ENCODE measurements around the gene RGS3.
A peak's percentile ranks its signal among the peaks of the same experiment; 100 is the strongest.

Gene RGS3

DNA sequence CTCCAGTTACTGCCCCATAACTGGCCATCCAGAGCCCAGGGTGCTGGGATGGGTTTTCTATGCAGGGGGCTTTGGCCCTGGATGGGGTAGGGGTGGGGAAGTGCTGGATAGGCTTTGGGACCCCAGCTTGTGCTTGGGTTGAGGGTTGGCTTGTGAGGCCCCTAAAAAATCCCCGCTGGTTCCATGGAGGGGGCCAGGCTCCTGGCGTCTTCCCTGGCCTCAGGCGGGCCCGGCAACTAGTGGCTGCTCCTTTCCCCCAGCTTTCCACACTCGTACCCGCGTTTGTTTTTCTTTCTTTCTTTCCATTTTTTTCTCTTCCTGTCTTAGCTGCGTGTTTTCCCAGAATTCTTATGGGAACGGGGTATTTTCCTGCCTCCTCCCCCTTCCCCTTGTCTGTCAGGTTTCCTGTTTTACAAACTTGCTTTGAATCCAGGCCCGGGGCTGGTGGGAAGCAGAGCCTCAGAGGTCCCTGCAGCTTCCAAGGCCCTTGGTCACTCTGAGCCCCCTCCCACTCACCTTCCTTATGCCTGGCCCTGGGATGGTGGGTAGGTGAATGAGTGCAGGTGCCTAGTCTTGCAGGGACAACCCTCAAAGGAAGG is 40.2 kb downstream of the RGS3 start:
- in situ Hi-C loops (cut with MboI; ENCODE audit: low pct_unique_long_range_greater_than_20kb, low sequenced_read_pairs) = no loop called here

DNA sequence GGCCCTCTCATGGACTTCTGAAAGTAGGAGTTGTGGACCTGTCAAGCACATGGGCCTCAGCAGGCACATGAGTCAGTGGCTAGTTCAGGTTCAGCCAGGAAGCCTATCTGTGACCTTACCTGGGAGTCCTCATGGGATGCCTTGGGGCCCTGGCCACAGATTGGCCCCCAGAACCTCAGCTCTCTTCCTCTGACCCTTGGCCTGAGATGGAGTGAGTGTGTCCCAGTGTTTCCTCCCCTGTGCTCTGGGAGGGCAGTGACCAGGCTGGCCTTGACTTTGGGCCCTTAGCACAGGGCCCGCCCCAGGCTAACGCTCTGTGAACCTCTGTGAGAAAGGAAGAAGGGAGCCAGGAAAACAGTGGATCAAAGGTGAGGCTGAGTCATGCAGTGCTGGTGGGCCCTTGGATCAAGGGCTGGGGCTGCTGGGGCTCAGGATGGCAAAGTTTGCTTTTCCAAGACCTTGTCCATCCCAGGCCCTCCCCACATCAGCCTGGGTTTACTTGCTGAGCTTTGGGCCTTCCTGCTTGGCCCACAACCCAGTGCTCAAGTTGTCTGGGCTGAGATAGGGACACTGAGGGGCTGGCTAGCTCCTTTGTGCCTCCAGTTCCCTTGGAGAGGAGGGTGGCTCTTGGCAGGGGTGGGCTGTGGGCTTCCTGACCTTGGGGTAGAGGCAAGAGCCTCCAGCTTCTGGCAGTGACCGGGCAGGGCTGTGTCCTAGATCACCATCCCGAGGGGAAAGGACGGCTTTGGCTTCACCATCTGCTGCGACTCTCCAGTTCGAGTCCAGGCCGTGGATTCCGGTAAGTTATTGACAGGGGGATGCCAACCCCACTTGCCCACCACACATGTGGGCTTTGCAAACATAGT is 41.4 kb downstream of the RGS3 start:
- in situ Hi-C loops (cut with MboI; ENCODE audit: low pct_unique_long_range_greater_than_20kb, low sequenced_read_pairs) = no loop called here
- no peak for DNase-seq

More for the DNA sequence above, 40.2 kb downstream of the RGS3 start:
- no peak for DNase-seq

DNA sequence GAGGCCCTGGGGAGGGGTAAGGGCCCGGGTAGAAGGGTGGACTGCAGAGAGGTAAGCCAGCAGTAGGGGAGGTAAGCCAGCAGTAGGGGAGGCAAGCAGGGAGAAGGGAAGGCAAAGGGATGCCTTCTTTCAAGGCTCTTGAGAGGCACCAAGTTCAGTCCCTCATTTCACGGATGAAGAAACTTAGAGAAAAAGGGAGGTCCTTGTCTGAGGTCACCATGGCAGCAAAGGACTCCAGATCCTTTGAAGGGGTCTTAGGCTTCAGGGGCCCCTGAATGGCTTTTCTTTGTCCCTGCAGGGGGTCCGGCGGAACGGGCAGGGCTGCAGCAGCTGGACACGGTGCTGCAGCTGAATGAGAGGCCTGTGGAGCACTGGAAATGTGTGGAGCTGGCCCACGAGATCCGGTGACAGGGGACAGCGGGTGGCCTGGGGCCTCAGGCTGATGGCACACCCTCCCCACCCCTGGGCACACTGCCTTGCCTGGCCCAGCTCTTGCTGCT is 42.6 kb downstream of the RGS3 start:
- in situ Hi-C loops (cut with MboI; ENCODE audit: low pct_unique_long_range_greater_than_20kb, low sequenced_read_pairs) = no loop called here
- no peak for DNase-seq

DNA sequence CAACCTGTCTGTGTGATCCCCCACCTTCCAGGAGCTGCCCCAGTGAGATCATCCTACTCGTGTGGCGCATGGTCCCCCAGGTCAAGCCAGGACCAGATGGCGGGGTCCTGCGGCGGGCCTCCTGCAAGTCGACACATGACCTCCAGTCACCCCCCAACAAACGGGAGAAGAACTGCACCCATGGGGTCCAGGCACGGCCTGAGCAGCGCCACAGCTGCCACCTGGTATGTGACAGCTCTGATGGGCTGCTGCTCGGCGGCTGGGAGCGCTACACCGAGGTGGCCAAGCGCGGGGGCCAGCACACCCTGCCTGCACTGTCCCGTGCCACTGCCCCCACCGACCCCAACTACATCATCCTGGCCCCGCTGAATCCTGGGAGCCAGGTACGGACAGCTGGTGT is 43.7 kb downstream of the RGS3 start:
- in situ Hi-C loops (cut with MboI; ENCODE audit: low pct_unique_long_range_greater_than_20kb, low sequenced_read_pairs) = no loop called here
- no peak for DNase-seq

DNA sequence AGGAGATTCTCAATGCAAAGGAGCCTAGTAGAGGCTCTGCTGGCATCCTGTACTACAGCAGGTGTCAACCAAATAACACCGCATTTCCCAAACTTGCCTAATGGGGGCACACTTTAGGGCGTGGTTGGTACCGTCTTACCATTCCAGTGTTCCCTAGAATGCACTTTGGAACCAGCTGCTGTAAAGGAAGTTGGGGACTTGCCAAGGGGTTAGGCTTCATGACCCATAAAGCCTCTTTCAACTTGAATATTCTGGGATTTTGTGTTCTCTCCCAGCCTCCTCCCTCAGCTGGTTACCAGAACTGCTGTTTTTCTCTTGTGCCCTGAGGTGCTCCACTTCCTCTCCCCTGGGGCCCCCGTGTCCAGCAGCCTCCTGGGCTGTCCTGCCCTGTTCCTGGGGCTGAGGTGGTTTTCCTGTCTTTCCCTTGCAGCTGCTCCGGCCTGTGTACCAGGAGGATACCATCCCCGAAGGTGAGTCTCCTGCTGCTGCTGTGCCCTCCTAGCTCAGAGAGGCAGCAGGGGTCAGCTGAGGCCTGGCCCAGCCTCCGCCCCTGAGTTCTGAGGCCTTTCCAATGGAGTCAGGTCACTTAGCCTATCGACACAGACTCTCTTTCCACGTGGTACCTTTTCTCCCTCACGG is 44.7 kb downstream of the RGS3 start:
- peak; percentile 16 for DNase-seq
- in situ Hi-C loops (cut with MboI; ENCODE audit: low pct_unique_long_range_greater_than_20kb, low sequenced_read_pairs) = no loop called here

DNA sequence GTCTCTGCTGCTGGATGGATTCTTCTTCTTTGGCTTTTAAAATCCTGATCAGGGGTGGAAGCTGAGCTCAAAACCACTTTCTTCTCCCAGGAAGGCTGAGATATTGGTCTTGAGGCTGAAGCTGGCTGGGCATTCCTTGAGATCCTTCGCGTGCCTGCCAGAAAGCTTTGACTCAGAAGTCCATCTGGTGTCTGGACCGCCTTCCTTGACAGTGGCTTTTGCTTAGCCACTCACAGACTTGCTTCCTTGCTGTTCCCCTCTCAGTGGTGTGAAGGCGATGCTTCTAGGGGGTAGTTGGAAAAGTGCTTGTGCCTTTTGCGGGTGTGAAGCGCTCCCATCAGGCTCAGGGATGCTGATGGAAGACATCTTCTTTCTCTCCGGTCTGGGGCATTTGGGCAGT is 45.9 kb downstream of the RGS3 start:
- no peak for DNase-seq
- in situ Hi-C loops (cut with MboI; ENCODE audit: low pct_unique_long_range_greater_than_20kb, low sequenced_read_pairs) = no loop called here

DNA sequence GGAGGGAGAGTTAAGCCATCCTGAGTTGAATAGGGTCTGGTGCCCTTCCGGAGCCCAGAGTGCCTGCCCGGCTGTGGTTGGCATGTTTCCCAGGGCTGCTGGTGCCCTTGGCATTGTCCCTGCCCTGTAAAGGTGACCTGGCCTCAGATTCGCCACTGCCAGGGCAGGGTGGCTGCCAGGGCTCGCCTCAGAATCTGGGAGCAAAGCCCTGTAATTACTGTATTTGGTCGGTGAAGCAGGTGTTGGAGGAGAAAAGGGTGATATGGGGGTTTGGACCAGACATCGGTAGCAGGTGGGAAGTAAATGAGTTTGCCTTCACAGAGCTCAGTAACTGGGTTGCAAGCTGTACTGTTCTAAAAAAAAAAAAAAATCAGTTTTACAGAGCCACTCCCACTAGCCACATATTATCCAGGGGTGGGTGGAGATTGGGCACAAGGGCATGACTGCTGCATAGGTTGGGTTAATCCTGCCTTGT is 47.6 kb downstream of the RGS3 start:
- in situ Hi-C loops (cut with MboI; ENCODE audit: low pct_unique_long_range_greater_than_20kb, low sequenced_read_pairs) = no loop called here
- DNase-seq = no peak

DNA sequence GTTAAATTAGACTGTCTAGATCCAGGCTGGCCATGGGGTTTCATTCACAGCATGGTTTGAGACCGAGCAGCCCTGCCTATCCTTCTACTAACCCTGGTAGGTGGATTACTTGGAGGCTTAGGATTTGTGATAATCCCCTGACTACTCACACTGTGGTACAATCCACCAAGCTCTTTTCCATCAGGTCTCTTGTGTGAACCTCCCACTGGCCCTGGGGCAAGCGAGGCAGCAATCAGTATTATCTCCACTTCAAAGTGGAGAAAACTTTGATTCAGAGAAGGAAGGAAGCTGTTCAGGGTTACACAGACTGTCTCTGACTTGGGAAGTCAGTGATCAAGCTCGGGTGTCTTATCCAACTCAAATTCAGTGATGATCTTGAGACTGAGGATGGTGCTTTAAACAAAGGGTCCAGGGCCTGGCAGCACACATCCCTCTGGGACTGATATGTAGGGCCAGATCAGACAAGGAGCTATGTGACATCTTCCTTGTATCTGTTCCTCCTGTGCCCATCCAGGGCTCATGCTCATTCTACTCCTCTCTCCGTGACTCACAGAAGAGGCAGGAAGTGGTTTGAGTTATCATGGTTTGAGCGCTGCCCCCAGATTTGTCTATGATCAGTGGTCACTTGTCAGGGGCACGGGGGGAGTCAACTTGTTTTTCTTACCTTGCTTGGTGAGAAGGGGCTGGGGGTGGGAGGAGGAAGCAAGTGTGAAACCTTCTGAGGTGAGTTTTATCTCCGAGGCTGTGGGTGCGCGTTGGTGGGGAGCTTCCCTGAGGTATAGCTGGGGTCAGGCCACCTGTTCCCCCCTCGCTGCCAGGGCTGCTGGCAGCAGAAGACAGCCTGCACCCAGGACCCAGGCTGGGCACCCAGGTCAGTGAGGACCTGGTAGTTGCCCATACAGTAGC is 48.6 kb downstream of the RGS3 start:
- in situ Hi-C loops (cut with MboI; ENCODE audit: low pct_unique_long_range_greater_than_20kb, low sequenced_read_pairs) = no loop called here
- peak; percentile 51 for DNase-seq

DNA sequence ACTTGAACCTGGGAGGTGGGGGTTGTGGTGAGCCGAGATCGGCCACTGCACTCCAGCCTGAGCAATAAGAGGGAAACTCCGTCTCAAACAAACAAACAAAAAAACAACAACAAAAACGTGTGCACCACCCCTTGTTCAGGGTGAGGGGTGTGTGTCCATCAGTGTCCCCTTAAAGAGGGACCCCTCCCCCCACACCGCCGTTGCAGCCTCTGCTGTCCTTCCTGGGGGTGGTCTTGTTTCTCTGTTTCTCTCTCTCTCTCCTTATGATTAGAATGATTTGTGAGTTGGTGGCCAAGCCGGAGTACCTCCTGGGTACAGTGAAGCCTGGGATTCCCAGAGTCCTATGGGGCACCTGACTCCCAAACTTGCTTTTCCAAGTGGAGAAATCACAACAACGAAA is 49.6 kb downstream of the RGS3 start:
- in situ Hi-C loops (cut with MboI; ENCODE audit: low pct_unique_long_range_greater_than_20kb, low sequenced_read_pairs) = no loop called here
- DNase-seq = no peak

DNA sequence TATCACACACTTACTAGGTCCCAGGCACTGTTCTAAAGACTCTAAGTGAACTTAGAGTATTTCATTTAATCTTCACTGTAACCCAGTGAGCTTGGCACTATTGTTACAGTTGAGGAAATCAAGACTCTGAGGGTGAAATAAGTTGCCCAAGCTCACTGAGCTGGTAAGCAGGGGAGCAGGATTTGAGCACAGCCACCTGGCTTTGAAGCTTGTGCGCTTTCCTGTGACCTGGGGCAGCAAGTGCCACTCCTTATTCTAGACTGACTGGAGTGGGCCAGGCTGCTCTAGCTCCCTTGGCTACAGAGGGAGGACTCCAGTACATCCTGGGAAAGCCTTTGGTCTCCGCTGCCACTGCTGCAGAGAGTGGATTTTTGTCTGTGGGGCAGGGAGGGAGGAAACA is 50.0 kb downstream of the RGS3 start:
- no peak for DNase-seq
- in situ Hi-C loops (cut with MboI; ENCODE audit: low pct_unique_long_range_greater_than_20kb, low sequenced_read_pairs) = no loop called here

DNA sequence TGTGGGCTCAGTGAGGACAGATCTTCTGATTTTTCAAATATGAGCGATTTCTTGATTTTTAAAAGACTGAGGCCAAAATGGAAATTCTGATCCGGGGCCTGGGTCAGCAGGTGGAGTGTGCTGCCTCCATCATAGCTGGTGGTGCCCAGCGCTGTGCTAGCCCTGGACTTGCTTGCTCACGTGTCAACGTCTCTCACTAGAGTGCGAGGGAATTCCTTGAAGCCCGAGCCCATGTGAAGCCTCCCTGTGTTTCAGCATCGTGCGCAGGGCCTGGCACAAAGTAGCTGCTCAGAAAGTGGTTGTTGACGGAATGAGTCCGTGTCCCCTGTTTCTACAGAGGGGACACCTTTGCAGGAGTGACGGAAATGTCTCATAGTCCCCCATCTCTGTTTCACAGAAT is 50.5 kb downstream of the RGS3 start:
- in situ Hi-C loops (cut with MboI; ENCODE audit: low pct_unique_long_range_greater_than_20kb, low sequenced_read_pairs) = no loop called here
- no peak for DNase-seq

DNA sequence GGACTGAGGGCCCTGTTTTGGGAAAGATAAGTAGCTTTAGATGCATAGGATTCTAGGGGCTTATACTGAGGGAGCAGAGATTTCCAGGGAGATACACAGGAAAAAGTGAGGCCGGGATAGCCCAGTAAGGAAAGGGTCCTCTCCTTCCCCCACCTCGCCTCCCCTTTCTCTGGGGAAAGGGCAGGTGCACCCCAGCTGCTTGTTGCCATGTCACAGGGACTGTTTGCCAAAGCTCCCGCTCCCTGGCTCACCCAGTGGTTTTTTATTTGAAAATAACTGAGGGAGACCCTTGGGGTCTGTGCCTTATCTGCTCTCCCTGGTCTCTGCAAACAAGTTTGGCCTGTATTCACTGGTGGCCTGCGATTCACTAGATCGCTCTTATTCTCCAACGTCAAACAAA is 51.2 kb downstream of the RGS3 start:
- DNase-seq = no peak
- in situ Hi-C loops (cut with MboI; ENCODE audit: low pct_unique_long_range_greater_than_20kb, low sequenced_read_pairs) = no loop called here

DNA sequence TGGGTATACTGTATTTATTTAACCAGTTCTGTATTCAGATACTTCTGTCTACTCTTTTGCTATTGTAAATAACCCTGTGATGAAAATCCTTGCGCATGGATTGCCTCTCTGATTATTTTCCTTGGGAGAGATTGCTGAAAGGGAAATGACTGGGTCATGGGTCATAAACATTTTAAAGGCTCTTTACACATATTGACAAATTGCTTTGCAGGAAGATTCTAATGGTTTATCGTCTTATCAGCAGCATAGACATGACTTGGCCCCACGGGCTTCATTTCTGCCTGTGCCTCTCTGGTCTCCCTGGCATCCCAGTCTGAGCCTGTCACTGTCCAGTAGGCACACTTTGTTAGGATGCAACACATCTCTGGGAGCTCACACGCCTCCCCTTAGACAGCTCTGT is 52.3 kb downstream of the RGS3 start:
- in situ Hi-C loops (cut with MboI; ENCODE audit: low pct_unique_long_range_greater_than_20kb, low sequenced_read_pairs) = no loop called here
- no peak for DNase-seq

DNA sequence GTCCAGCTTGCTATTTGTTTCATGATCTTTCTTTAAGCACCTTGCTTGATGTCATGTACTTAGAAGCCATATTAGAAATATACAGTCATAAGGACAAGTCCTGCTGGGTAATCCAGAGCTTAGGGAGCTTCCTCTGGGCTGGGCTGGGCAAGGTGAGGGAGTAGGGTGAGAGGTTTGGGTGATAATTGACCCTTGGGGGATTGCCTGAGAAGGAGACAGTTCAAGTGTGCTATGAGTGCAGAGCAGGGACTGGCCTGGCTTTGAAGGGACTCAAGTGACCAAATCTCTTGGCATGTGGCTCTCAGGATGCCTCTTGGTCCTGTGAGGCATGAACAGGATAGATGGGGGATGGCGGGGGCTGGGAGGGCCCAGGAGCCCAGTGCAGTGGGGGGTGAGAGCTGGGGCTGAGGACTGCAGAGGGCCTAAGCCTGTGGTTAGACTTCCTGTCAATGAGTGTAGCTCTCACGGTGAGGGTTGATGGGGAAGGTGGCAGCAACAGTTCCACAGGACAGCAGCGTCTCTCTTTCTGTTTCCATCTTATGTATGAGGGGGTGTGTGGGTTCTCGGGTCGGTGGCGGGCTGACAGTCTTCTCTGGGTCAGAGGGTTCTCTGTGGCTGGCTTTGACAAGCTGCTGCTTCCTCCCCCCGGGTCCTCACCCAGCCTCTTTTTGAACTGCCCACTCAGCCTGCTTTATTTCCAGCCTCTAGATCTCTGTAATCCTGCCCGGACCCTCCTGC is 53.5 kb downstream of the RGS3 start:
- in situ Hi-C loops (cut with MboI; ENCODE audit: low pct_unique_long_range_greater_than_20kb, low sequenced_read_pairs) = no loop called here
- DNase-seq = peak; percentile 52

DNA sequence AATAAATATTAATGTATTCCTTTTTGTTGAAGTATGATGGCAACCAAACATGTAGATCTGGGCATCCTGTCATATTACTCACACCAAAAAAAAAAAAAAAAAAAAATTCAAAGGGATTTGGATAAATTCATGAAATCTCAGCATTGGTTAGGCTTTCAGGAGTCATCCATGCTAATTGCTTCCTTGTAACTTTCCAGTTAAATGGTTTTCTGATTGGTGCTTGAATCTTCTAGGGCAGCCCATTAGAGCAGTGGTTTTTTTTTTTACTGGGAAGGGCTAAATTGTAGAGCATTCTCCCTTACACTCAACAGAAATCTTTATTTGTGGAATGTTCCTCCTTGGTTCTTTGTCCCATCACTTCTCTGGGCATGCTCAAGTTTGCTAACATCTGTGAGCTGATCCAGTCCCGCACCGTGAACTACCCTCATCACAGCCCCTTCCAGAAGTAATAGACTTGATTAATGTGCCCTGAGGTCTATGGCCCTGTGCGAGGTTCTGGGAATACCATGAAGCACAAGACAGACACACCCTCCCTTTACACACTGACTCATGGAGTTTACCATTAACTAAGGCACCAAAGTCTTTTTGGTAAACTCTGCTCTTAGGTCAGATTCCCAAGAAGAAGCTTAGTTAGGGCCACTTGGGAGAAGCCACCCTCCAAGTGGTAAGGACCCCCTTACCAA is 56.0 kb downstream of the RGS3 start:
- in situ Hi-C loops (cut with MboI; ENCODE audit: low pct_unique_long_range_greater_than_20kb, low sequenced_read_pairs) = no loop called here
- DNase-seq = no peak

DNA sequence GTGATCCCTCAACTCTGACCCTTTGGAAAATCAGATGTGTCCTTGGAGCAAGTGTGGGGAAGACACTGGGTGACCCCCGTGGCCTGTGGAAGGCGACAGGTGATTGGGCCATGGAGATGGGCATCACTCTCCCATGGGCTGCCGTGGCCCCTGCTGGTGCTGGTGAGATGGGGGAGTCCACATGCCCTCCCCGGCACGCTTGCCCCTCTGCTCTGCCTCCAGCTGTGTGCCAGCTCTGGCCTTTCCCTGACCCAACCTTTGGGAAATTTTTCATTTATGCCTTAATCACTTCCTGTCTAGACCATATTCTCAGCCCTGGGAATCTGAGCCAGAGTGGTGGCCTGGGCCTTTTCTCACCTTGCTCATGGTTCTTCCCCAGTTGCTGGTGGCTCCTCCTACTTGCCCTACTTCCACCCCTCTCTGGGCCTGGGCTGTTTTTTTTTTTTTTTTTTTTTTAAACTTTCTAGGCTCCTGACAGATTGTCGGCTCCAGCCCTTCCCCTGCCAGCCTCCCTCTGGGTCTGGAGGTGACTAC is 56.6 kb downstream of the RGS3 start:
- in situ Hi-C loops (cut with MboI; ENCODE audit: low pct_unique_long_range_greater_than_20kb, low sequenced_read_pairs) = no loop called here
- DNase-seq = no peak

DNA sequence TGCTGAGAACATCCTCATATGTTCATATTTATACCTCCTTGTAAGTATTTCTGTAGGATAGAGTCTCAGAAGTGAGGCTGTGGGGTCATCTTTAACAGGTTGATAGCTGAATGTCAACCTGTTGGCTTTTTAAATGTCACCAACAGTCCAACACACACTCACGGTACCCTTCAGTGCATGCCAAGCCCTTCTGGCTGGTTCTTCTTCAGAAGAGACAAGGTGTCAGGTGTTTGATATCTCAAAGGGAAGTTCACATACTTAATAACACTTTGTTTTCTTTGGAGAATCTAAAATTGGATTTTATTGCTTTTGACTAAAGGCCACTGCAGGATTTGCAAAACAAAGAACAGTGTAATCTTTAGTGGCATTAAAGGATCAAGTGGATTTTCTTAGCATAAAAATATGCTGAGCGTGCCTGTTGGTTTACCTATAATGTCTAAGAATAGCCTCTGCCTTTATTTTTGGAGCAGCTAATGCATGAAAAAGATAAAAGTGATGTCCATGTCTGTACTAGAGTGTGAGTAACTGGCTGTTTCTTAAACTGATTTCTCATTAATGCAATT is 58.2 kb downstream of the RGS3 start:
- DNase-seq = no peak
- in situ Hi-C loops (cut with MboI; ENCODE audit: low pct_unique_long_range_greater_than_20kb, low sequenced_read_pairs) = no loop called here
